HL-60/S4 (cell line): ENCODE data around the gene BCAR1.

Experiments used
- in situ Hi-C: fragments of 300-500 bp; cut with MboI; formaldehyde crosslinking; loops from 2 replicates; pipeline ENCODE4 v1.14.3; 2022; ENCODE audit warnings: low sequenced_read_pairs

BCAR1 gene

DNA sequence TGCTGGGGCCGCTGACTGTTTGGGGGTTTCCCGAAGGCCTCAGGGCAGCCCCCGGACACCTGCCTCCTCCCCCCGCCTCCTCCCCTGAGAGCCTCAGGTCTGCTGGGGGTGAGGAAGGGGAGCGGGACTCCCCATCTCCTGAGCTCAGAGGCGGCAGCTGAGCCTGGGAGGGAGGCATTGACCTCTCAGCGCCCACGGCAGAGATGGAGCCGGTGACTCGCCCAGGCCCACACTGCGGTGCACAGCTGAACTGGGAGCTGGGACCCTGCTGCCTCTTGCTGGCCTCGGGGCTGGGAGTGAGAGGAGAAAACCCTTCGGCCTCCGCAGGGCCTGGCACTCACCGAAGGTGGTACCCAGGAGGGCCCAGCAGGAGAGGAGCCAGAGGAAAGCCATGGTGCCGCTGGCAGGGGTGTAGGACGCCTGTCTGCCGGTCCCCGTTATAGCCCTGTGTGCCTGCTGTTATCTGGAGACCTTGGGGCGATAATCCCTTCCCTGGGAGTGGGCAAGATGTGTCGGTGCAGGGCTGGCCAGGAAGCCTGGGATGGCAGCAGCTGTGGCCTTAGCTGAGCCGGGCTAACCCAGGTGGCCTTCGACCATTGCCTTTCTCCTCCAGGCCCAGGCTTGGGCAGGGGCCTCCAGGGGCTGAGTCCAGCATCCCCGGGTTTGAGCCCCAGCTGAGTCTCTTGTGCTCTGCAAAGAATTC, 44.5 kb downstream of the BCAR1 start, which contains the start of gene CTRB2:
CTRB2 (minus strand) TSS at position 413 of the 703 bp plus-strand sequence; CDS start at position 393, 20 bp downstream.
- in situ Hi-C loops: loop anchor here (25.0 kb wide), 1 partner anchor 555 kb away; no protein-coding TSS in a partner anchor

DNA sequence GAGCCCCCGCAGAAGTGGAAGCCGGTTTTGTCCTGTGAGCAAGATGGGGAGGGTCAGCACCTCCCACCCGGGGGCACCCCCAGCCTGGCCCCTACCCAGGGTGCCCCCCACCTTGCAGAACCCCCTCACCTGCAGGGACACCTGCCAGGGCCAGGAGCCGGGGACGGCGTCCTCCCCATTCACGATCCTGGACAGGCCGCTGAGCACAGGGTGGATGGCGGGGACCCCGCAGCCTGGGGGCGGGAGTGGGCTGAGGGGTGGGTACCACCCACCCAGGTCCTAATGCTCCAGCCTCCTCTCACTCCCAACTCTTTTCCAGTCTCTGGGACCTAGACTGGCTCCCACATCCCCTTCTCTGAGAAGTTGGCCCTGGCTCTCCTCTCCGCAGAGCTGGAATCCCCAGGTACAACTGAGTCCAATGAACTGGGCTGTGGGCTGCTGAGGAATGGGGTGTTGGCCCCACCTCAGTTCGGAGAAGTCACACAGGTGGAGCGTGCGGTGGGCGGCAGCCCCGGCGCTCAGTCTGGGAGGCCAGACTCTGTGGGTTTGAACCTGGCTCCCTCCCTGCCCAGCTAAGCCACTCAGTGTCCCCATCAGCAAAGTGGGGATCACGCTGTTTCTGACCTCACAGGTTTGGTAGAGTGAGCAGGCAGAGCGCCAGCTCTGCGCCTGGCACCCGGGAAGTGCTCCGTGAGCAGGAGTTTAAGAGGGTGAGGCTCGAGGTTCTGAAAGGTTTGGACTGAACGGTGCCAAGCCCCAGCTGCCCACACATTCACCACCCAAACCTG, 45.3 kb downstream of the BCAR1 start:
- in situ Hi-C loops: loop anchor here (25.0 kb wide), 1 partner anchor 556 kb away; no protein-coding TSS in a partner anchor

DNA sequence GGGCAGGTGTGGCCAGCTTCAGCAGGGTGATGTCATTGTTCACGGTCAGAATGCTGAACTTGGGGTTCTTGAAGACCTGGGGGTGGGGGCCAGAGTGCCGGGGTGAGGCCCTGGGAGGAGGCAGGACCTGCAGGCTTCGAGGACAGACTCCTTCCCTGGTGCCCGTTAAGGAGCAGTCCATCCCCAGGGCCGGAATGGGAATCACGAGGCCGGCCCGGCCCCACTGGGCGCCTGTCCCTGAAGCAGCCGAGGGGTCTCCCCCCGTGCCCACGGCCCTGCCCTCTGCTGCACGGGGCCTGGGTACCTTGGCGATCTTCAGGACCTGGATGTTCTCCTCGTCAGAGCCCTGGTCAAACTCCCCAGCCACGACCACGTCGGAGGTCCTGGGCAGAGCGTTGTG, 46.0 kb downstream of the BCAR1 start:
- in situ Hi-C loops: loop anchor here (25.0 kb wide), 1 partner anchor 557 kb away; no protein-coding TSS in a partner anchor

DNA sequence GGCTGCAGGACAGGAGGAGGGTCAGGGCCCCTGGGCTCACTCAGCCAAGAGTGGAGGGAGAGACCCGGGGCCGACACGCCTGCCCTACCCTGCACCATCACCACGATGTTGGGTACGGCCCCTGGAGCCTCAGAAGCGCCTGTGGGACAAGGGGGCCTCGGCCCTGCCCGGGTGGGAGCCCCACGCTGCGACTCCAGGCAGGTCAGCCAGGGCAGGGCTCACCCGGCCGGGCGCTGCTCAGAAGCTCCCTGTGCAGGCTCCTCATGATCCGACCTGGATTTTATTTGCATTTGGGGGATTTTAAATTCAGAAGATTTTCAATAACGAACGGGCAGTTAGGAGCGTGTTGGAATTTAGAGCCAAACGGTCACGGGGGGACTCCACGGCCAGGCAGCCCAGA, 46.5 kb downstream of the BCAR1 start:
- in situ Hi-C loops: loop anchor here (25.0 kb wide), 1 partner anchor 557 kb away; no protein-coding TSS in a partner anchor

DNA sequence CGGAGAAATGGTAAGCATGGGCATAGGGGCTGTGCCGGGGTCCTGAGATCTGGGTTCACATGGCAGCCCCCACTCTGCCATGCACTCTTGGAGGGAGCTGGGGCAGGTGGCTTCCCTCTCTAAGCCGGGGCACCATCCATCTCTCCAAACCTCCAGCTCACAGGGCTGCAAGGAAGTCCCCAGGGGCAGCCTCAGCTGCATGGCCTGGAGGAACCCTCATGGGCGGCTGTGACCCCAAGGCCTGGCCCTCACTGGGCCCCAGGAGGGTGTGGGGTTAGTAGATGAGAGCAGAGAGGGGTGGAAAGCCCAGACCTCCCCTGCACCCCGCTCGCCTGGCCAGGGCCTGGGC, 47.0 kb downstream of the BCAR1 start:
- in situ Hi-C loops: loop anchor here (25.0 kb wide), 1 partner anchor 558 kb away; no protein-coding TSS in a partner anchor

DNA sequence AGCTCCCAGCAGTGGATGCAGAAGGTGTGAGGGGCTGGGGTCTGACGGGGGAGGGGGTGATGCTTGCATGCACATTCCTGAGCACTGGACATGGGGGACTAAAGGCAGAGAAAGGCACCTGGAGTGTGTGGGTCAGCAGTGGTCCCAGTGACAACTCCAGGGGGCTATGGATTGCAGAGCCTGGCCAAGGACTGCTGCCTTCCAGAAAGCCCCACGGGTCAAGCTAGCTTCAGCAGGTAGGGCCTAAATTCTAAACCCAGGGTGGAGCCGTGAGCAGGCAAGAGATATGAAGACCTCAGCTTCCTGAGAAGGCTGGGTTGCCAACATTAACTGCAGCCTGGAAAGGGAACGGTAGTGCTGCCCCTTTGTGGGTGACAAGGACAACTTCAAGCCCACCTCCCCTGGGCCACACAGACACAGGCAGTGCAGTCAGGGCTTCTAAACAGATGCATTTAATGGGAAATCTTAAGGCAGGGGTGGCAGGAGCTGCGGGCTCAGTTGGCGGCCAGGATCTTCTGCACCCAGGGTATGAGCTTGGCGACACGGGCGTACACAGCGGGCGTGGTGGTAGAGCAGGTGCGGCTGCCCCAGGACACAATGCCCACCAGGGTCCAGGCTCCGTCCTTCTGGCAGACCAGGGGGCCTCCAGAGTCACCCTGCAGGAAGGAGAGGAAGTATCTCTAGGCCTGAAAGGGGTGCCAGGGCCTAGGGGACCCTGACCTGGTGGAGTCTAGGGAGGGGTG, 47.6 kb downstream of the BCAR1 start:
- in situ Hi-C loops: loop anchor here (25.0 kb wide), 1 partner anchor 558 kb away; no protein-coding TSS in a partner anchor

DNA sequence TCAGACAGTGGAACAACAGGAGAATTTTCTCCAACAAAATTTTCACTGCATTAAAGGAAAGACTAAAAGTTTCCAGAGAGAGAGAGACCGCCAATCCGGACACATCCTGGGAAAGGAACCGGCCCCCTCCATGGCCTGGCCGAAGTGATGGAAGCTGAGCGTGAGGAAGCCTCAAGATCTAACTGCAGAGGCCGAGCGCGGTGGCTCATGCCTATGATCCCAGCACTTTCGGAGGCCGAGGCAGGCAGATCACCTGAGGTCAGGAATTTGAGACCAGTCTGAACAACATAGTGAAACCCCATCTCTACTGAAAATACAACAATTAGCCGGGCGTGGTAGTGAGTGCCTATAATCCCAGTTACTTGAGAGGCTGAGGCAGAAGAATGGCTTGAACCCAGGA, 48.3 kb downstream of the BCAR1 start:
- in situ Hi-C loops: loop anchor here (25.0 kb wide), 1 partner anchor 559 kb away; no protein-coding TSS in a partner anchor

DNA sequence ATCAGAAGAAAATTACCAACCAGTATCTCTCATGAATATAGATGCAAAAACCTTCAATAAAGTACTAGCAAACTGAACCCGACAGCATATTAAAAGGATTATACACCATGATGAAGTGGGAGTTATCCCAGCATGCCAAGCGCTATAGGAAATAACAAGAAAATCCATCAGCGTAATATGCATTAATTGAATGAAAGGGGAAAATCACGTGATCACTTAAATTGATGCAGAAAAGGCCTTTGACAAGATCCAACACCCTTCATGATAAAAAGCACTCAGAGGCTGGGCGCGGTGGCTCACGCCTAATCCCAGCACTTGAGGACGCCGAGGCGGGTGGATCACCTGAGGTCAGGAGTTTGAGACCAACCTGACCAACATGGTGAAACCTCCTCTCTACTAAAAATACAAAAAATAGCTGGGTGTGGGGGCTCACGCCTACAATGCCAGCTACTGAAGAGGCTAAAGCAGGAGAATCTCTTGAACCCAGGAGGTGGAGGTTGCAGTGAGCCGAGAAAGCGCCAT, 49.3 kb downstream of the BCAR1 start:
- in situ Hi-C loops: loop anchor here (25.0 kb wide), 1 partner anchor 560 kb away; no protein-coding TSS in a partner anchor

DNA sequence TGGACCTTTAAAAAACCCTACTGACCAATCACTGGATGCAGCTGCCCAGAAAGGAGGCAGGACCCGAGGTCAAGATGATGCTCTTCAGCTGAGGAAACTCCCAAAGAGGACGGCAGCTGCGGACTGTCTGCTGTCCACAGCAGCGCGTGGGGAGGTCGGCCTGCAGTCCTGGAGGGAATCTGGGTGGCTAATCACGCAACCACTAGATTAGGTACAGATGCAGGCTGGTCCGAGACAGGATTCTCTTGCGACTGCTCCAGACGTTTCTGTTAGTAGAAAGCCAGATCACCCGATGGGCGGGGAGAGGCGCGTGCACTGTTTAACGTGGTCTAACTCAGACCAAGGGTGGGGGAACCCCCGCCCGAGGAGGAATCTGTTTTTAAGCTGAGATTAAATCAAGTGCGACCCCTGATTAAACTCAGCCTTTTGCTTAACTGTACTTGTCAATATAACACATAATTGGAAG, 53.3 kb downstream of the BCAR1 start:
- in situ Hi-C loops: no loop called here

DNA sequence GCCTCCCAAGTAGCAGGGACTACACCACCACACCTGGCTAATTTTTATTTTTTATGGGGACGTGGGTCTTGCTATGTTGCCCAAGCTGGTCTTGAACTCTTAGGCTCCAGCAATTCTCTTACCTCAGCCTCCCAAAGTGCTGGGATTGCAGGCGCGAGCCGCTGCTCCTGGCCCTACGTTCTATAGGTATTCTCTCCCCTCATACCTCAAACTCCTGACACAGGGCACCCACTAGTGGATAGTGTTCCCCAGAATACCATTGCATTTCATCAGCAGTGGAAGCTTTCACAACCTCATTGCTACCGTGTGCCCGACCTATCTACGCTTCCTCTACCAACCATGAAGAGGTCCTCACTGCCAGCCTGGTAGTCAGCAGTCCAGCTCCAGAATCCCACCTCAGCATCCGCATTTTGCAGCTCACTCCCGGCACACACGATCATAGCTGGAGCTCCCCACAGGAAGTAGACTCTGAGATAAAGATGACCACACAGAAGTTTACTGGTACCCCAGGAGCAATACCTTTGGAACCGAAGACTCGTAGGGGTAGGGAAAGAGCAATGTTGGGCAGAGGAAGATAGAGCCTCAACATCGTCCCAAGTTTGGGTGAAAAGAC, 53.8 kb downstream of the BCAR1 start:
- in situ Hi-C loops: no loop called here

DNA sequence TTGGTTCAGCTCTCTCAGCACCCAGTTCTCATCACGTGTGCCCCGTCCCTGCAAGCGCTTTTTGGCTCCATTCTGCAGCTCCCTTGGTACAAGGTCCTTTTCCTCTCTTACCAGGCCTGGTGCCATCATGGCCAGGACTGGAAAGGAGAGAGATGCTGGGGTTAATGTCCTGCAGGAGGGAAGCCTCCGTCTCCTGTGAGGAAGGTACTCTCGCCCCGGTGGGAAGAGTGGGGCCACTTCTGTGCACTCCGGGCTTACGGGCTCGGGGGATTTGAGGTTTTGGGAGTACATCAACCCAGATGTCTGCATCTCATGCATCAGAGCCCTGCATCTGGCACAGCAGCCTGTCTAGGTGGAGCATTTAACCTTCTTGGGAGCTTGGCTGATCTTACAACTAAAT, 54.6 kb downstream of the BCAR1 start:
- in situ Hi-C loops: no loop called here

DNA sequence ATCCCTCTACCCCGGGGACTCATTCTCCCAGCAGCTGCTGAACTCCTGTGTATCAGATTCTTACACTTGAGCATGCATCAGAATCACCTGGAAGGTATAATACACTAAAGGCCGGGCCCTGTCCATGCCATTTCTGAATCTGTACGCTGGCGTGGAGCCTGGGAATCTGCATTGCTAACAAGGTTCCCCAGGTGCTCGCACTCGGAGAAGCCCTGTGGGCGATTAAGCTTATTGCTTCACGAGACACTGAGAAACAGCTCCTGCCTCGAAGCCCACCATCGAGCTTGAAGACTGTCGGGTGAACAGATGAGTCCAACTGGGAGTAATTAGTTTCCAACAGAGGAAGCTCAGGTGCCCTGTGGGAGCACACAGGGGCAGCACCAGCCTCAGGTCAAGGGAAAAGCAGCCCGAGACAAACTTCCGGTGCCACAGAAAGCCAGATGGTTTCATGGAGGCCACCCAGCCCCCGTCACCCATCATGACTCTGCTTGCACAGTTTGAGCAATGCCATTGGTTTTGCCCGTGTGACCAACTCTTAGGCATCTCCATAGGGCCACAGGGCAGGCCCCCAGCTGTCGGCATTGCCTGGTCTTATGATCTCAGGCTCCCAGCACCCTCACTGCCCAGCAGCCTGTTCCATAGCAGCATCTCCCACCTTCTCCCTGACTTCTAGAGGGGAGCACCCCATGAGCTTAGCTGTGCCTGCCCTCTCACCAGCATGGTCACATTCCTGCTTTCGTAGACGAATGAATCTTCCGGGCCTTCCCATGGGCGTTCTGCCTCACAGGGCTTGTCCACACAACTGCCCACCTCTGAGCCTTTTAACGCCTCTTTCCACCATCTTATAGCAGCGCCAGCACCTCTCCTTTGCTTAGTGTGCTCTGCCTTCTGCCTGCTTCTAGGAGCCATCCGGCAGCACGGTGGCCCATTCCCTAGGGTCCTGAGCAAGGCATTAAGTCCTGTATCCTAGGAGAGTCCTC, 55.3 kb downstream of the BCAR1 start:
- in situ Hi-C loops: no loop called here

DNA sequence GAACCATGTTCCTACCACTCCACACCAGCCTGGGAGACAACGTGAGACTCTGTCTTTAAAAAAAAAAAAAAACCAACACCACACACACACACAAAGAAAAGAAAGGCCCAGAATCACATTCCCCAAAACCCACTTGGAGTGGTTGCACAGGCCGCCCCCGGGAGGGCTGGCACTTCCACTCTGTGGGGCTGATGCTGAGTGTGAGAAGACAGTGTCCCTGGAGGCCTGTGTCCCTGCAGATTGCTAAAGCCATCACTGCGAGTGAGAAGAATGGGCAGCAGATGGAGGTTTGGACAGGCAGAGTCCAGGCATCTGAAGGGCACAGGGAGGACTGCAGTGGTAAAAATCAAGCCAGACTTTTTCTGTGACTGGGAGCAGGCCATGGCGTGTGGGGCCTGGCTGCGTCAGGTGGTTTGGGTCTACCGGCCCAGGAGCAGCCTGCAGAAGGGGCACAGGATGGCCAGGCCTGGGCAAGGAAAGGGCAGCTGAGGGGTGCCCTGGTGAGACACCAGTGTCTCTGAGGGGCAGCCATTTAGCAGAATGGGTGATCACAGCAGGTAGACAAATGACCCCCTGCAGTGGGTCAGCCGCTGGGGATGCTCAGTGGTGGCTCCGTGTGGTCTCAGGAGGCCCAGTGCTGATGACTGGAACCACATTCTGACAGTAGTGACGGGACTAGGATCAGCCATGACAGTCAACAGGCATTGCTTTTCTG, 57.5 kb downstream of the BCAR1 start:
- in situ Hi-C loops: no loop called here

DNA sequence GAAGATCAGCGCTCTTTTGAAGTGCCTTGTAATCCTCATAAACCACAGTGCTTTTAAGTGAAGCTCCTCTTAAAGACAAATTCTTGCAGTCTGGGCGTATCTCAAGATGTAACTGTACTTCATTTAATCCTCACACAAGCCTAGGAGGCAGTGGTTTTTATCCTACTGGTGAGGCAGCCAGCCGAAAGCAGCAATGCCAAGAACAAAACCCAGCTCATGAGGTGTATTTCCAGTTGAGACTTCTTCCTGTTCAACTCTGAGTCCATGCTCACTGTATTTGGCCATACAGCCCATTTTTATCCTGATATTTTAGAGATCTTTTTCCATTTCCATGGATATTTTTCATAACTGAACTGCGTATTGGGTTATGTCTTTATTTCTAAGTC, 58.2 kb downstream of the BCAR1 start:
- in situ Hi-C loops: no loop called here

DNA sequence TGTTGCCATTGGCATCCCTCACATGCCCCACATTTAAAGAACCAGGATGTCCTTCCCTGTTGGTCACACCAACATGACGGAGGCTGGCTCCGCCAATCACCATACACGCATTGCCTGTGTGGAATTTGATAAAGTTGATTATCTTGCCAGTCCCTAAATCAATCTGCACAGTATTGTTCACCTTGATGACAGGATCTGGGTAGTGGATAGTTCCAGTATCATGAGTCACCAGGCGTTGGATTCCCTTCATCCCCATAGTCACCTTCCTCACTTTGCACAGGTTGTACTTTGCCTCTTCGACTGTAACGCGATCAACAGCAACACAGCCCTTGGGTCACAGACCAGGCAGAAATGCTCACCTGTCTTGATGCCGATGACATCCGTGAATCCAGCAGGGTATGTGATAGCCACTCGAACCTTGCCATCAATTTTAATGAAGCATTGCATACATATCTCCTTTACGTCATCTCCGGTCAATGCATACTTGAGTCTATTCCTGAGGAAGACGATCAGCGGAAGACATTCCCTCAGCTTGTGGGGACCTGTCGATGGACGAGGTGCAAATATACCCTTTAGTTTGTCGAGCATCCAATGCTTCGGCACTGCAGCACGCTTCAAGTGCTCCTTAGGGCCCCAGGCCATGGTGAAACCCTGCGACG, 58.7 kb downstream of the BCAR1 start:
- in situ Hi-C loops: no loop called here

DNA sequence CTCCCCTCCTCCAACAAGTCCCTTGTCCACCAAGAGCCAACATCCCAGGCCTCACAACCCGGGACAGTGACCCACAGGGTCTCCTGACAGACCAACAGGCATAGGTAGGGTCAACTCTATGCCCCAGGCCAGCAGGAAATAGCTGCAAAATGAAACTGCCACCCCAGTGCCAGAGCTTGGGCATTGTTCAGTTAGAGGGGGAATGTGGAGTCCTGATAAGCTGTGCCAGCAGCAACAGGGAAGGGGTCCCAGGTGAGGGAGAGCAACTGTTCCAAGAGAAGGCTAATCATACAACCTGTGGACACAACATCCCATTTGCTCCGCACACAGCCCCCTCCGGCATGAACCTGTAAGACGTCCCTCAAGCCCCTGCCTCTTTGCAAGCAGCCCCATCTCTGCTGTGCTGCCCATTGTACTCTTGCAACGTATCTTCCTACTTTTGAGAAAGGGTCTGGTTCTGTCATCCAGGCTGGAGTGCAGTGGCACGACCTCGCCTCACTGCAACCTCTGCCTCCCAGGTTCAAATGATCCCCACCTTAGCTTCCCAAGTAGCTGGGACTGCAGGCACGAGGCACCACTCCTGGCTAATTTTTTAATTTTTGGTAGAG, 61.7 kb downstream of the BCAR1 start:
- in situ Hi-C loops: no loop called here

DNA sequence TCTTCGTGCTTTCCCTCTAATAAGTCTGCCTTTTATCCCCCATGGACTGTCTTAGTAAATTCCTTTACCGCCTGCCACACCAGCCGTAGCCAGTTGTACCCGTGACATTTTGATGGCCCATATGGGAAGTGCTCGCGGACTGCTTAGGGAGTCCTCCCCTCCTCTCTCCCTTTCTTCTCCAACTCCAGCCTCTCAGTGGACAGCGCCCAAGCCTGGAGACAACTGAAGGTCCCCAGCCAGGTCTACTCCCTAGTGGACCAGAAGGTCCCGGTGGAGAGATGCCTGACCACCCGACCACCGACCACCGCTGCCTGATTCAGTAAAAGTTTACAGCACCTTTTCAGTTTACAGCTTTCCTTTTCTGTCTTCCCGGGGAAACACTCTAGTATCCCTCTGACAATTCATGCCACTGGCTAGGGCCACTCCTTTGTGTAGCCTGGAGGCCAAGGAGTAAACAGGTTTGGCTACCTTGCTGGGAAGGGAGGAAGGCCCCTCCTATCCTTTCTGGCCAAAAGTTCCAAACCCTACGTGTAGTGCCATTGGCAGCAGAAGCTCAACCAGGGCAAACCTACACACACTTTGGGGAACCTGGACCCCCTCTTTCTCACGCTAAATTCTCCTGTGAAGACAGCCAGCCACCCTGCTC, 62.5 kb downstream of the BCAR1 start:
- in situ Hi-C loops: no loop called here
